Rectal smooth muscle tissue (tissue), 1 donor: ENCODE results near the gene SERPINE2.
"Not testable (repeated sequence)": the region's sequence is repeated elsewhere in the genome, so short reads cannot be mapped to it uniquely, and the experiment has no call there.

Source experiments
- H3K27ac ChIP-seq: one replicate; pipeline ENCODE4 v1.7.0; 2013; ENCODE audit warnings: low read depth, low read length, inconsistent platforms
- H3K27me3 ChIP-seq: one replicate; pipeline ENCODE4 v1.7.0; 2013; ENCODE audit warnings: low read length; ENCODE audit not compliant: control insufficient read depth, insufficient read depth
- H3K36me3 ChIP-seq: one replicate; pipeline ENCODE4 v1.7.0; 2013; ENCODE audit warnings: low read length; ENCODE audit not compliant: control insufficient read depth, insufficient read depth
- H3K4me1 ChIP-seq: one replicate; pipeline ENCODE4 v1.7.0; 2013; ENCODE audit warnings: low read length; ENCODE audit not compliant: control insufficient read depth, insufficient read depth
- H3K4me3 ChIP-seq: one replicate; pipeline ENCODE4 v1.7.0; 2013; ENCODE audit warnings: low read length
- H3K9ac ChIP-seq: one replicate; pipeline ENCODE4 v1.7.0; 2013; ENCODE audit warnings: low read length

Gene SERPINE2

DNA sequence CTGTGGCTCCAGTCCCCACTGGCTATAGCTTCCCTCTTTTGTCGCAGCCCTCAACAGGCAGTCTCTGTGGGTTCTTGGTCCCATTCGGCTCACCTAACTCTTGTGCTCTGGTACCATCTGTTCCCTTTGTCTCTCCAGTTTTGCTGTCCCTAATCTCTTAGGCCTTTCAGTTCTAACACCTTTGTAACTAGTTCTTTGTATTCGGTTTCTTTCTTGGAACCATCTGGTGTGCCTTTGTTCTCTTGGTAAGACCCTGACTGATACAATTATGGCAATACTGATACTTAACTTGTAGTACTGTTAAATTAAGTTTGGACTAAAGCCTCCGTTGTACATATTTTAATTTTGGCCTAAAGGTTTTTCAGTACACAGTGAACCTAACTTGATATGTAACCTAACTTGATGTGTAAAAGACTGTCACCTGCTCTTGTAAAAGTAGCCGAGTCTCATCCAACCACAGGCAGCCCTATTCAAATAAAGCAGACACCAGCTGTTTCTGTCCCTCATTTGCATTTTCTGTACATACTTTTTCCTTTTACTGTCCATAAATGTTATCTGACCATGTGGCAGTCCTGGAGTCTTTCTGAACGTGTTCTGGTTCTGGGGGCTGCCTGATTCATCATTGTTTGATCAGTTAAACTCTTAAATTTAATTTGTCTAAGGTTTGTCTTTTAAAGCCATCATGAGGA is 86.7 kb downstream of the SERPINE2 start:
- peaks cover 4% of the 10 kb centered on the region for H3K4me1 ChIP-seq
- no peaks in the 10 kb centered on the region for H3K36me3 ChIP-seq
- H3K9ac ChIP-seq = no peak overlapping the region
- H3K4me3 ChIP-seq = no peak overlapping the region
- no peak overlapping the region for H3K27ac ChIP-seq
- no peaks in the 10 kb centered on the region for H3K27me3 ChIP-seq

GRCh38 chr2:223950448-223951347 is 88.4 kb downstream of the SERPINE2 start:
- no peaks in the 10 kb centered on the region for H3K4me1 ChIP-seq
- H3K9ac ChIP-seq = no peak overlapping the region
- no peaks in the 10 kb centered on the region for H3K27me3 ChIP-seq
- no peaks in the 10 kb centered on the region for H3K36me3 ChIP-seq
- no peak overlapping the region for H3K27ac ChIP-seq
- H3K4me3 ChIP-seq = no peak overlapping the region

GRCh38 chr2:223949241-223949840 is 89.7 kb downstream of the SERPINE2 start:
- Histone ChIP-seq H3K36me3 (no peaks in the 10 kb centered on the region), H3K27me3 (no peaks in the 10 kb centered on the region), H3K27ac (no peak overlapping the region), H3K4me1 (no peaks in the 10 kb centered on the region), H3K9ac (no peak overlapping the region), H3K4me3 (no peak overlapping the region)

- Histone ChIP-seq H3K36me3 (no peaks in the 10 kb centered on the region), H3K27ac (no peak overlapping the region), H3K4me3 (no peak overlapping the region), H3K4me1 (no peaks in the 10 kb centered on the region), H3K27me3 (no peaks in the 10 kb centered on the region), H3K9ac (no peak overlapping the region)
Measured at GRCh38 chr2:223947711-223948205, 91.3 kb downstream of the SERPINE2 start.

- H3K27ac ChIP-seq = no peak overlapping the region
- no peaks in the 10 kb centered on the region for H3K27me3 ChIP-seq
- H3K4me3 ChIP-seq = peak overlapping the region; percentile 89
- no peaks in the 10 kb centered on the region for H3K4me1 ChIP-seq
- H3K9ac ChIP-seq = no peak overlapping the region
- H3K36me3 ChIP-seq = no peaks in the 10 kb centered on the region
Measured at GRCh38 chr2:223945755-223946154, 93.3 kb downstream of the SERPINE2 start.

DNA sequence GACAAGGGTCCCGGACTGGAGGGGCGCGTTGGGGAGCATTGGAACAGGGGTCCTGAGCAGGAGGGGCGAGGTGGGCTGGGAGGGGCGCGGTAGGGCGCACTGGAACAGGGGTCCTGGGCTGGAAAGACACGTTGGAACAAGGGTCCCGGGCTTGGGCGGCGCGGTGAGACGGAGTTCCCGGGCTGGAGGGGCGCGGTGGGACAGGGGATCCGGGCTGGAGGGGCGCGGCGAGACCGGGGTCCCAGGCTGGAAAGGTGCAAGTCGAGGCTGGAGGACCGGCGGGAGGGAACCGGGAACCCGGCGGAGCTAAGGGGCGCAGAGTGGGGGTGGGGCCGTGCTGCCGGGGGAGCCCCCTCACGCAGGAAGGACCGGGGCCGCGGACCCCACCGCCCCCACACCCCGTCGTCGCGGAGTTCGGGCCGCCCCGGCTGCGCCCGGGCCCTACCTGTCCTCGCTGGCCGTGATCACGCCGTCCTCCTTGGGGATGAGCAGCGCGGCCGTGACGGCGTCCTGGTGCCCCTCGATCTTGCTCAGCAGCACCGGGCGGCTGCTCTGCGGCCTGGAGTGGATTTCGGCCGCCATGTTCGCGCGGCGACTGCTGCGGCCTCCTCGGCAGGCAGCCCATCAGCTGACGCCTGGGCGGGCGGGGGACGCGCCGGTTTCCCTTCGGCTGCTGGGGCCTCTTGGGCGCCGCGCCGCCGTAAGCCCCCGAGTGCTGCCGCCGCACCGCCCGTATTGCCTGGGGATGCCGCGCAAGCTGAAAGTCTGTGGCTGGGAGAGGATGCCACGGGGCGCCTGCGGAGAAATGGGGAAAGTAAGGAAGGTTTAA is 94.2 kb downstream of the SERPINE2 start, which contains the start of gene WDFY1:
TSS of gene WDFY1 (minus strand) at position 633 of the 829 bp plus-strand sequence. CDS start at position 582, 51 bp downstream.
- peak within 1 kb of the TSS; percentile 82 for H3K9ac ChIP-seq
- H3K27me3 ChIP-seq = no peaks in the 10 kb centered on the region
- H3K4me1 ChIP-seq = no peaks in the 10 kb centered on the region
- peak within 1 kb of the TSS; percentile 89 for H3K4me3 ChIP-seq
- no peaks in the 10 kb centered on the region for H3K36me3 ChIP-seq
- H3K27ac ChIP-seq = peak within 1 kb of the TSS; percentile 80

DNA sequence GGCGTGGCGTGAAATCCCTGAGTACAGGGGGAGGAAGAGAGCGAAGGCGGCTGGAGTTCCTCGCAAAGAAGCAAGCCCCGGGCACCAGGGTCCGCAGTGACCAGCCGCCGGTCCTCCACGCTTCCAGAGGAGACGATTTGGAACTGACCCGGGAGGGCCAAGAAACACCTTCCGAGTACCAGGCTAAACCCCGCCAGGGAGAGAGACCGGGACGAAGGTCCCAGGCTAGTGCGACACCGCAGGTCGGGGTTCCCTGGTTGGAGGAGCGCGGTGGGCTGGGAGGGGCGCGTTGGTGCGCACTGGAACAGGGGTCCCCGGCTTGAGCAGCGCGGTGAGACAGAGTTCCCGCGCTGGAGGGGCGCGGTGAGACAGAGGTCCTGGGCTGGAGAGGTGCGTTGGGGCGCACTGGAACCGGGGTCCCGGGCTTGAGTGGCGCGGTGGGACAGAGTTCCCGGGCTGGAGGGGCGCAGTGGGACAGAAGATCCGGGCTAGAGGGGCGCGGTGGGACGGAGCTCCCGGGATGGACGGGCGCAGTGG is 94.9 kb downstream of the SERPINE2 start:
- Histone ChIP-seq H3K36me3 (no peaks in the 10 kb centered on the region), H3K27me3 (no peaks in the 10 kb centered on the region), H3K4me1 (no peaks in the 10 kb centered on the region), H3K27ac (peak overlapping the region; percentile 80), H3K4me3 (peak overlapping the region; percentile 89), H3K9ac (peak overlapping the region; percentile 82)

DNA sequence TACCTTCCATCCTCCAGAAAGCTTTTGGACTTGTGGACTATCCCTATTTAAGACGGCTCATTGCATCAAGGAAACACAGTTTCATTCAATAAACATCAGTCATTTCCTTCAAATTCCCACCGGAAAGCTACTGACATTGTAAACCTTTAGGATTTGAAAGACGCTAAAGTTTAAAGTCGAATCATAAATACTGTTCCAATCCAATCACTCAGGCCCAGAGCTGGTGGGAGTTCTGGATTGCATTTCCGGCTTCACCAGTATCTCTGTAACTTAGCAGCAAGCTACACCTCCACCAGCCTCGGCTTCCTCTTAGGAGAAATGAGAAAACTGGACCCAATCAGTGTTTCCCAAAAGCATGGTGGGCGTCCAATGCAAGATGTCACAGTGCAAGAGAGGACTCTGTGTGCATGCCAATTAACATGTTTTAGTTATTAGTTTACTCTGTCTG is 95.5 kb downstream of the SERPINE2 start:
- H3K36me3 ChIP-seq = no peaks in the 10 kb centered on the region
- H3K27me3 ChIP-seq = no peaks in the 10 kb centered on the region
- H3K4me1 ChIP-seq = no peaks in the 10 kb centered on the region
- H3K27ac ChIP-seq = no peak overlapping the region
- H3K4me3 ChIP-seq = peak overlapping the region; percentile 89
- H3K9ac ChIP-seq = no peak overlapping the region

- H3K27me3 ChIP-seq = no peaks in the 10 kb centered on the region
- H3K4me3 ChIP-seq = peak overlapping the region; percentile 47
- H3K9ac ChIP-seq = no peak overlapping the region
- H3K36me3 ChIP-seq = no peaks in the 10 kb centered on the region
- no peak overlapping the region for H3K27ac ChIP-seq
- no peaks in the 10 kb centered on the region for H3K4me1 ChIP-seq
Measured at GRCh38 chr2:223943135-223943534, 96.0 kb downstream of the SERPINE2 start.

DNA sequence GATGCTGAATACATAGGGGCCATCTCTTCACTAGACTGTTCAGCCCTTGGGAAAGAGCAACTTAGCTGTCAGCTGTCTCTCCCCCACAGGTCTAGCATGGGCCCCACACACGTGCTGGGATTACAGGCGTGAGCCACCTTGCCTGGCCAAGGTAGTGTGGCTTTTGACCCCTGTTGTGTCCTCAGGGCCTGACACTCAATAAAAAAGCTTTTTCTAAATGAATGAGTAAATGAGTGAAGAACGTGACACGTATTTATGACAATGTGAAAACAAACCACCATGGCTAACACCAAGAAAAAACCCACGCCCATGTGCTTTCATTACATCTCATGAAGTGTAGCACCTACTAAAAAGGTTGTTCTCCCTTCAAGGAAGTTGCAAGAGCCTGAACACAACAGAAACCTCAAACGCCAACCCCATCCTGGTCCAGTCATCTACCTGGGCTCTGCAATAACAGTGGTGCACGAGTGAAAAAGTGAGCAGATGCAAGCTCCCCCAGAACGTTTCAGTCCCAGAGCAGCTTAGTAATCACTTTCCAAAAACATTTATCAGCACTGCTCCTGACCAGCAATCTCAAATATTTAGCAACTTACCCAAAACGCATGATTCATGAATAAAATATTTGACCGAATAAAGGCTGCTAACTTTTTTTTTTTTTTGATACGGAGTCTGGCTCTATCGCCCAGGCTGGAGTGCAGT is 97.4 kb downstream of the SERPINE2 start:
- no peak overlapping the region for H3K27ac ChIP-seq

DNA sequence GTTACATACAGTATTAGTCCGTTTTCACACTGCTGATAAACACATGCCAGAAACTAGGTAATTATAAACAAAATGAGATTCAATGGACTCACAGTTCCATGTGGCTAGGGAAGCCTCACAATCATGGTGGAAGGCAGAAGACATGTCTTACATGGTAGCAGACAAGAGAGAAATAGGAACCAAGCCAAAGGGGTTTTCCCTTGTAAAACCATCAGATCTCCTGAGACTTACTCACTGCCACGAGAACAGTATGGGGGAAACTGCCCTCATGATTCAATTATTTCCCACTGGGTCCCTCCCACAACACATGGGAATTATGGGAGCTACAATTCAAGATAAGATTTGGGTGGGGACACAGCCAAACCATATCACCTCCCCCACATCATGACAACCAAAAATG is 99.6 kb downstream of the SERPINE2 start:
- H3K27ac ChIP-seq, H3K4me1 ChIP-seq, H3K36me3 ChIP-seq, H3K27me3 ChIP-seq, H3K9ac ChIP-seq, H3K4me3 ChIP-seq: not testable (repeated sequence)

More for the DNA sequence above, 97.4 kb downstream of the SERPINE2 start:
- H3K27me3 ChIP-seq = no peaks in the 10 kb centered on the region
- H3K36me3 ChIP-seq = no peaks in the 10 kb centered on the region
- H3K4me1 ChIP-seq = peaks cover 9% of the 10 kb centered on the region
- no peak overlapping the region for H3K4me3 ChIP-seq
- no peak overlapping the region for H3K9ac ChIP-seq
